Neutrophil (primary cell): Measurements from ENCODE around the gene SALL3.

Source experiments
- H3K27ac ChIP-seq: fragments of 200-600 bp; sonication (generic); 2 replicates; pipeline ENCODE4 v1.5.1; 2016; ENCODE audit warnings: mild to moderate bottlenecking, moderate library complexity
- H3K27me3 ChIP-seq: fragments of 200-600 bp; sonication (generic); 2 replicates; pipeline ENCODE4 v1.6.0; 2016; ENCODE audit warnings: mild to moderate bottlenecking
- H3K36me3 ChIP-seq: fragments of 200-600 bp; sonication (generic); 2 replicates; pipeline ENCODE4 v1.5.1; 2017
- H3K4me1 ChIP-seq, 2 experiments: fragments of 200-600 bp in 1 of 2; sonication (generic) in 1 of 2; 1 replicate in 1 of 2; 2 replicates in 1 of 2; pipeline versions ENCODE4 v1.5.1 to v1.6.1; 2013 to 2016; ENCODE audit warnings: low read depth in 1 of 2, low read length in 1 of 2, mild to moderate bottlenecking in 1 of 2, moderate library complexity in 1 of 2; ENCODE audit not compliant: control insufficient read depth in 1 of 2, insufficient read depth in 1 of 2
- H3K4me3 ChIP-seq, 2 experiments: fragments of 200-600 bp in 1 of 2; sonication (generic) in 1 of 2; 1 replicate in 1 of 2; 2 replicates in 1 of 2; pipeline ENCODE4 v1.5.1; 2013 to 2016; ENCODE audit warnings: low read depth in 1 of 2, low read length in 1 of 2, mild to moderate bottlenecking in 1 of 2, moderate library complexity in 1 of 2
- H3K9me3 ChIP-seq: fragments of 200-600 bp; sonication (generic); 2 replicates; pipeline ENCODE4 v1.5.1; 2016
- TF ChIP-seq, protein P1 (sequence below): fragments of 200-600 bp; sonication (generic); IDR thresholded peaks from 2 replicates; pipeline ENCODE4 v1.5.1; 2016; ENCODE audit warnings: antibody characterized with exemption

SALL3 gene

DNA sequence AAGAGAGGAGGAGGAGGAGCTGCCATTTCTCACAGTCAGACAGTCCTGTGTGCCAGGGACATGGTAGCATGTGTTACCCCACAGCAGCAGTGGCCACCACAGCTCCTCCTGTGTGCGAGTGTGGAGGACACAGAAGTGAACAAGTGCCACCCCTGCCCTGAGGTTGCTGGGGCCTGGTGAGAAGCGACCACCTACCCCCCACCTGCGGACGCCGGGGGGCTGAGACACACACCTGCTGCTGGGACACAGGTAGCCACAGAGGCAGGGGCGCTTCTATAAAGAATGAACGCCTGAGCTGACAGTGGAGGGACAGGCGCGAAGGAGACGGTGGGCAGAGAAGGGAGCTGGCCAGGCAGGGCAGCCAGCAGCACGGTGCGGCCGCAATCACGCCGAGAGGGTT, 32.3 kb upstream of the SALL3 start:
- TF ChIP-seq, protein P1, sequence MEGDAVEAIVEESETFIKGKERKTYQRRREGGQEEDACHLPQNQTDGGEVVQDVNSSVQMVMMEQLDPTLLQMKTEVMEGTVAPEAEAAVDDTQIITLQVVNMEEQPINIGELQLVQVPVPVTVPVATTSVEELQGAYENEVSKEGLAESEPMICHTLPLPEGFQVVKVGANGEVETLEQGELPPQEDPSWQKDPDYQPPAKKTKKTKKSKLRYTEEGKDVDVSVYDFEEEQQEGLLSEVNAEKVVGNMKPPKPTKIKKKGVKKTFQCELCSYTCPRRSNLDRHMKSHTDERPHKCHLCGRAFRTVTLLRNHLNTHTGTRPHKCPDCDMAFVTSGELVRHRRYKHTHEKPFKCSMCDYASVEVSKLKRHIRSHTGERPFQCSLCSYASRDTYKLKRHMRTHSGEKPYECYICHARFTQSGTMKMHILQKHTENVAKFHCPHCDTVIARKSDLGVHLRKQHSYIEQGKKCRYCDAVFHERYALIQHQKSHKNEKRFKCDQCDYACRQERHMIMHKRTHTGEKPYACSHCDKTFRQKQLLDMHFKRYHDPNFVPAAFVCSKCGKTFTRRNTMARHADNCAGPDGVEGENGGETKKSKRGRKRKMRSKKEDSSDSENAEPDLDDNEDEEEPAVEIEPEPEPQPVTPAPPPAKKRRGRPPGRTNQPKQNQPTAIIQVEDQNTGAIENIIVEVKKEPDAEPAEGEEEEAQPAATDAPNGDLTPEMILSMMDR, result no peak
- peaks cover 6% of the 10 kb centered on the region for H3K27me3 ChIP-seq
- no peaks in the 10 kb centered on the region for H3K36me3 ChIP-seq
- H3K4me3 ChIP-seq, result no peak overlapping the region
- no peak overlapping the region for H3K27ac ChIP-seq
- no peaks in the 10 kb centered on the region for H3K4me1 ChIP-seq
- no peaks in the 10 kb centered on the region for H3K9me3 ChIP-seq

DNA sequence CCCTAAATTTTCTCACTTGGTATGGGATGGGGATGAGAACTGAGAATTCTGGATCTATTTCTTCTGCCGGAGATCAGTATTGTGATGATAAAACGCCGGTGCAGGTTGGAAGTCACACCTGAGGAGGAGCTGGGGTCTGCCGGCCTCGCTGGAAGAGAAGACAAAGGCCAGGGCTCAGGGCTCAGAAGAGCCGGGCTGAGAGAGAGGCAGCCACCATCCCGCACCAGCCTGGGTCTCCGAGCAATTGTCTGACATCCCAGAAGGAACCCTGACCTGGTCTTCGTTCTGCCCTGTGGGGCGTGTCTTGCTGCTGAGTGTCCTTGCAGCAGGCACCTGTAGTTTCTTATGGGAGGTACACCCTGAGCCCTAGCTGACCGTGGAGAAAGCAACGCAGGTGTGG, 31.4 kb upstream of the SALL3 start:
- Histone ChIP-seq H3K4me1 (no peaks in the 10 kb centered on the region), H3K9me3 (no peaks in the 10 kb centered on the region), H3K4me3 (no peak overlapping the region), H3K27me3 (peaks cover 6% of the 10 kb centered on the region), H3K27ac (no peak overlapping the region), H3K36me3 (no peaks in the 10 kb centered on the region)
- TF ChIP-seq, protein P1, result no peak

DNA sequence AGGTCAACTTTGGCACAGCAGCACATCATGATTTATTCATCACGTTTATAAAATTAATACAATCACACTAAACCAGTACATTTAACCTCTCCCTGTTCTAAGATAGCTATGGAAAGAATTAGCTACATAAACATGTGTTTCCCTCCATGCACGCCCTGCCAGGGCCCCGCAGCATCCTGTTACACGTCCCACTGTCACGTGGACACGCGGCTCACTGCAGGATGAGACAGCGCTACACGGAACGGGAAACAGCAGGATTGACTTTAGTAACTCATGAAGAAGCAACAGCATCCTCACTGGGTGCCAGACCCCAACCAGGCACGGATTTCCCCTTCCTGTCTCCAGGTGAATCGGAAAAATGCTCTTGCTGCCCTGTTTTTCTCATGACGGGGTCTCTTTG, 30.9 kb upstream of the SALL3 start:
- no peak overlapping the region for H3K27ac ChIP-seq
- H3K27me3 ChIP-seq, result peaks cover 6% of the 10 kb centered on the region
- no peaks in the 10 kb centered on the region for H3K9me3 ChIP-seq
- no peaks in the 10 kb centered on the region for H3K4me1 ChIP-seq
- H3K4me3 ChIP-seq, result no peak overlapping the region
- H3K36me3 ChIP-seq, result no peaks in the 10 kb centered on the region
- TF ChIP-seq, protein P1, result no peak

DNA sequence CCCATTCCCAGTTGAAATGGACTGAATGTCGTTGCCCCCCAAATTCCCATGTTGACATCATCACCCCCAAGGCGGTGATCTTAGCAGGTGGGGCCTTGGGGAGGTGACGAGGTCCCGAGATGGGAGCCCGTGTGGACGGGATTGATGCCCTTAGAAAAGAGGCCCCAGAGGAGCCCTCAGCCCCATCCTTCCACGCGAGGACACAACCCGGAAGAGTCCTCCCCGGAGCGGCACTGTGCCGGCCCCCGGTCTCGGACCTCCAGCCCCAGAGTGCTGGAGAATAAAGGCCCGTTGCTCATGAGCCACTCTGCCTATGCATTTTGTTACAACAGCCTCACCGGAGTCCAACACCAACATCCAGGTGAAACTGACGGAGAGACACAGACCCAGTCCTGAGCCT, 30.4 kb upstream of the SALL3 start:
- Histone ChIP-seq H3K27me3 (peaks cover 6% of the 10 kb centered on the region), H3K27ac (no peak overlapping the region), H3K36me3 (no peaks in the 10 kb centered on the region), H3K4me1 (no peaks in the 10 kb centered on the region), H3K9me3 (no peaks in the 10 kb centered on the region), H3K4me3 (no peak overlapping the region)
- TF ChIP-seq, protein P1, result no peak

- H3K27me3 ChIP-seq, result peaks cover 6% of the 10 kb centered on the region
- TF ChIP-seq, protein P1, result no peak
- no peak overlapping the region for H3K4me3 ChIP-seq
- no peak overlapping the region for H3K27ac ChIP-seq
- no peaks in the 10 kb centered on the region for H3K36me3 ChIP-seq
- no peaks in the 10 kb centered on the region for H3K4me1 ChIP-seq
- H3K9me3 ChIP-seq, result no peaks in the 10 kb centered on the region
Observed at GRCh38 chr18:78950386-78950785, 29.2 kb upstream of the SALL3 start.

GRCh38 chr18:78953566-78953965, 26.1 kb upstream of the SALL3 start:
- H3K9me3 ChIP-seq, result no peaks in the 10 kb centered on the region
- no peaks in the 10 kb centered on the region for H3K4me1 ChIP-seq
- H3K4me3 ChIP-seq, result no peak overlapping the region
- H3K27ac ChIP-seq, result no peak overlapping the region
- H3K27me3 ChIP-seq, result no peaks in the 10 kb centered on the region
- TF ChIP-seq, protein P1, result no peak
- no peaks in the 10 kb centered on the region for H3K36me3 ChIP-seq
